ENCODE measurements around the gene PABPN1. TPM values are rescaled to one million over a fixed set of nuclear protein-coding genes. Genes with fewer than 3 reads are reported as not detected.
A peak's percentile ranks its signal among the peaks of the same experiment; 100 is the strongest.

The PABPN1 gene
- total and polyA plus RNA-seq, 2 of the 13 experiments (the other 11 are each of a cell fraction or from before 2014, with no cell fraction given), result 233 to 524 TPM

DNA sequence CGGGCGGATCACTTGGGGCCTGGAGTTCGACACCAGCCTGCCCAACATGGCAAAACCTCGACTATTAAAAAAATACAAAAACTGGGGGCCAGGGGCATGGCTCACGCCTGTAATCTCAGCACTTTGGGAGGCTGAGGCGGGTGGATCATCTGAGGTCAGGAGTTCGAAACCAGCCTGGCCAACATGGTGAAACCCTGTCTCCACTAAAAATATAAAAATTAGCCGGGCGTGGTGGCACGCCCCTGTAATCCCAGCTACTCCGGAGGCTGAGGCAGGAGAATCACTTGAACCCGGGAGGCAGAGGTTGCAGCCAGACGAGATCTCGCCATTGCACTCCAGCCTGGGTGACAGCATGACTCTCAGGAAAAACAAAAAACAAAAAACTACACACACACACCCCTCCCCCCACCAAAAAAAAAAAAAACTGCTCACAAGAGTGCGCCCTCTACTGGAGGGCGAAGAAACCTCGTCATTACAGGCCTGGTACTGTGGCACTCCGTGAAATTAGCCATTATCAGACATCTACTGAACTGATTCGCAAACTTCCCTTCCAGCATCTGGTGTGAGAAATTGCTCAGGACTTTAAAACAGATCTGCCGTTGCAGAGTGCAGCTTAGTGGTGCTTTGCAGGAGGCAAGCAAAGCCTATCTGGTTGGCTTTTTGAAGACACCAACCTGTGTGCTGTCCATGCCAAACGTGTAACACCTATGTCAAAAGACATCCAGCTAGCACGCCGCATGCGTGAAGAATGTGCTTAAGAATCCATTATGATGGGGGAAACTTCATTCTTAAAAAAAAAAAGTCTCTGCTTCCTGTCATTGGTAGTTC lies 26.3 kb upstream of the PABPN1 start (continued):
- TF ChIP-seq, protein P1, sequence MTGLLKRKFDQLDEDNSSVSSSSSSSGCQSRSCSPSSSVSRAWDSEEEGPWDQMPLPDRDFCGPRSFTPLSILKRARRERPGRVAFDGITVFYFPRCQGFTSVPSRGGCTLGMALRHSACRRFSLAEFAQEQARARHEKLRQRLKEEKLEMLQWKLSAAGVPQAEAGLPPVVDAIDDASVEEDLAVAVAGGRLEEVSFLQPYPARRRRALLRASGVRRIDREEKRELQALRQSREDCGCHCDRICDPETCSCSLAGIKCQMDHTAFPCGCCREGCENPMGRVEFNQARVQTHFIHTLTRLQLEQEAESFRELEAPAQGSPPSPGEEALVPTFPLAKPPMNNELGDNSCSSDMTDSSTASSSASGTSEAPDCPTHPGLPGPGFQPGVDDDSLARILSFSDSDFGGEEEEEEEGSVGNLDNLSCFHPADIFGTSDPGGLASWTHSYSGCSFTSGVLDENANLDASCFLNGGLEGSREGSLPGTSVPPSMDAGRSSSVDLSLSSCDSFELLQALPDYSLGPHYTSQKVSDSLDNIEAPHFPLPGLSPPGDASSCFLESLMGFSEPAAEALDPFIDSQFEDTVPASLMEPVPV (CRISPR knock-in tag; IDR thresholded peaks at IDR 0.05), result peak; percentile 52; the same call in 1 of the 2 replicates
- peak; percentile 82 for TF ChIP-seq REL (CRISPR knock-in tag; conservative IDR thresholded peaks at IDR 0.05)
- TF ChIP-seq, protein P2, sequence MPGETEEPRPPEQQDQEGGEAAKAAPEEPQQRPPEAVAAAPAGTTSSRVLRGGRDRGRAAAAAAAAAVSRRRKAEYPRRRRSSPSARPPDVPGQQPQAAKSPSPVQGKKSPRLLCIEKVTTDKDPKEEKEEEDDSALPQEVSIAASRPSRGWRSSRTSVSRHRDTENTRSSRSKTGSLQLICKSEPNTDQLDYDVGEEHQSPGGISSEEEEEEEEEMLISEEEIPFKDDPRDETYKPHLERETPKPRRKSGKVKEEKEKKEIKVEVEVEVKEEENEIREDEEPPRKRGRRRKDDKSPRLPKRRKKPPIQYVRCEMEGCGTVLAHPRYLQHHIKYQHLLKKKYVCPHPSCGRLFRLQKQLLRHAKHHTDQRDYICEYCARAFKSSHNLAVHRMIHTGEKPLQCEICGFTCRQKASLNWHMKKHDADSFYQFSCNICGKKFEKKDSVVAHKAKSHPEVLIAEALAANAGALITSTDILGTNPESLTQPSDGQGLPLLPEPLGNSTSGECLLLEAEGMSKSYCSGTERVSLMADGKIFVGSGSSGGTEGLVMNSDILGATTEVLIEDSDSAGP (CRISPR knock-in tag; IDR thresholded peaks at IDR 0.05; ENCODE audit: borderline replicate concordance), result no peak
- no peak for TF ChIP-seq ZNF263 (CRISPR knock-in tag; IDR thresholded peaks at IDR 0.05)
- TF ChIP-seq, protein P3, sequence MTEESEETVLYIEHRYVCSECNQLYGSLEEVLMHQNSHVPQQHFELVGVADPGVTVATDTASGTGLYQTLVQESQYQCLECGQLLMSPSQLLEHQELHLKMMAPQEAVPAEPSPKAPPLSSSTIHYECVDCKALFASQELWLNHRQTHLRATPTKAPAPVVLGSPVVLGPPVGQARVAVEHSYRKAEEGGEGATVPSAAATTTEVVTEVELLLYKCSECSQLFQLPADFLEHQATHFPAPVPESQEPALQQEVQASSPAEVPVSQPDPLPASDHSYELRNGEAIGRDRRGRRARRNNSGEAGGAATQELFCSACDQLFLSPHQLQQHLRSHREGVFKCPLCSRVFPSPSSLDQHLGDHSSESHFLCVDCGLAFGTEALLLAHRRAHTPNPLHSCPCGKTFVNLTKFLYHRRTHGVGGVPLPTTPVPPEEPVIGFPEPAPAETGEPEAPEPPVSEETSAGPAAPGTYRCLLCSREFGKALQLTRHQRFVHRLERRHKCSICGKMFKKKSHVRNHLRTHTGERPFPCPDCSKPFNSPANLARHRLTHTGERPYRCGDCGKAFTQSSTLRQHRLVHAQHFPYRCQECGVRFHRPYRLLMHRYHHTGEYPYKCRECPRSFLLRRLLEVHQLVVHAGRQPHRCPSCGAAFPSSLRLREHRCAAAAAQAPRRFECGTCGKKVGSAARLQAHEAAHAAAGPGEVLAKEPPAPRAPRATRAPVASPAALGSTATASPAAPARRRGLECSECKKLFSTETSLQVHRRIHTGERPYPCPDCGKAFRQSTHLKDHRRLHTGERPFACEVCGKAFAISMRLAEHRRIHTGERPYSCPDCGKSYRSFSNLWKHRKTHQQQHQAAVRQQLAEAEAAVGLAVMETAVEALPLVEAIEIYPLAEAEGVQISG (CRISPR knock-in tag; IDR thresholded peaks at IDR 0.05), result peak; percentile 58; the same call in 1 of the 2 replicates
- no peak for TF ChIP-seq ZNF781 (CRISPR knock-in tag; IDR thresholded peaks at IDR 0.05; ENCODE audit: borderline replicate concordance, not compliant biosample characterization)
- no peak for TF ChIP-seq ZNF777 (CRISPR knock-in tag; IDR thresholded peaks at IDR 0.05)
- TF ChIP-seq, protein P4, sequence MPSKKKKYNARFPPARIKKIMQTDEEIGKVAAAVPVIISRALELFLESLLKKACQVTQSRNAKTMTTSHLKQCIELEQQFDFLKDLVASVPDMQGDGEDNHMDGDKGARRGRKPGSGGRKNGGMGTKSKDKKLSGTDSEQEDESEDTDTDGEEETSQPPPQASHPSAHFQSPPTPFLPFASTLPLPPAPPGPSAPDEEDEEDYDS (CRISPR knock-in tag; IDR thresholded peaks at IDR 0.05), result no peak
- no peak for TF ChIP-seq ZFP1 (CRISPR knock-in tag; IDR thresholded peaks at IDR 0.05)
- TF ChIP-seq YEATS2 (CRISPR knock-in tag; IDR thresholded peaks at IDR 0.05; ENCODE audit: borderline replicate concordance), result no peak; the same call in 1 of the 2 replicates
- no peak for TF ChIP-seq ZNF101 (CRISPR knock-in tag; IDR thresholded peaks at IDR 0.05; ENCODE audit: borderline replicate concordance, low read depth)
- TF ChIP-seq, protein P5, sequence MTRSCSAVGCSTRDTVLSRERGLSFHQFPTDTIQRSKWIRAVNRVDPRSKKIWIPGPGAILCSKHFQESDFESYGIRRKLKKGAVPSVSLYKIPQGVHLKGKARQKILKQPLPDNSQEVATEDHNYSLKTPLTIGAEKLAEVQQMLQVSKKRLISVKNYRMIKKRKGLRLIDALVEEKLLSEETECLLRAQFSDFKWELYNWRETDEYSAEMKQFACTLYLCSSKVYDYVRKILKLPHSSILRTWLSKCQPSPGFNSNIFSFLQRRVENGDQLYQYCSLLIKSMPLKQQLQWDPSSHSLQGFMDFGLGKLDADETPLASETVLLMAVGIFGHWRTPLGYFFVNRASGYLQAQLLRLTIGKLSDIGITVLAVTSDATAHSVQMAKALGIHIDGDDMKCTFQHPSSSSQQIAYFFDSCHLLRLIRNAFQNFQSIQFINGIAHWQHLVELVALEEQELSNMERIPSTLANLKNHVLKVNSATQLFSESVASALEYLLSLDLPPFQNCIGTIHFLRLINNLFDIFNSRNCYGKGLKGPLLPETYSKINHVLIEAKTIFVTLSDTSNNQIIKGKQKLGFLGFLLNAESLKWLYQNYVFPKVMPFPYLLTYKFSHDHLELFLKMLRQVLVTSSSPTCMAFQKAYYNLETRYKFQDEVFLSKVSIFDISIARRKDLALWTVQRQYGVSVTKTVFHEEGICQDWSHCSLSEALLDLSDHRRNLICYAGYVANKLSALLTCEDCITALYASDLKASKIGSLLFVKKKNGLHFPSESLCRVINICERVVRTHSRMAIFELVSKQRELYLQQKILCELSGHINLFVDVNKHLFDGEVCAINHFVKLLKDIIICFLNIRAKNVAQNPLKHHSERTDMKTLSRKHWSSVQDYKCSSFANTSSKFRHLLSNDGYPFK (CRISPR knock-in tag; IDR thresholded peaks at IDR 0.05; ENCODE audit: borderline replicate concordance), result peak; percentile 55; the same call in 1 of the 2 replicates
- no peak for TF ChIP-seq ZNF577 (CRISPR knock-in tag; IDR thresholded peaks at IDR 0.05; ENCODE audit: borderline replicate concordance, low read depth)
- TF ChIP-seq NR2C2 (CRISPR knock-in tag; IDR thresholded peaks at IDR 0.05; ENCODE audit: borderline replicate concordance), result no peak; the same call in 1 of the 2 replicates
- TF ChIP-seq ATRX (CRISPR knock-in tag; IDR thresholded peaks at IDR 0.05; ENCODE audit: borderline replicate concordance), result no peak
- no peak for TF ChIP-seq RNF2 (conservative IDR thresholded peaks at IDR 0.05; ENCODE audit: low read depth)
- TF ChIP-seq ZNF337 (CRISPR knock-in tag; IDR thresholded peaks at IDR 0.05; ENCODE audit: borderline replicate concordance, low read depth), result no peak
- 0 out of 2 replicates have a peak, but pooled peaks have one; percentile 31 for TF ChIP-seq TP53 (CRISPR knock-in tag; conservative IDR thresholded peaks at IDR 0.05)
